ENCODE measurements around the gene IFNL1.
"Not testable (repeated sequence)": the region's sequence is repeated elsewhere in the genome, so short reads cannot be mapped to it uniquely, and the experiment has no call there.

IFNL1 gene

DNA sequence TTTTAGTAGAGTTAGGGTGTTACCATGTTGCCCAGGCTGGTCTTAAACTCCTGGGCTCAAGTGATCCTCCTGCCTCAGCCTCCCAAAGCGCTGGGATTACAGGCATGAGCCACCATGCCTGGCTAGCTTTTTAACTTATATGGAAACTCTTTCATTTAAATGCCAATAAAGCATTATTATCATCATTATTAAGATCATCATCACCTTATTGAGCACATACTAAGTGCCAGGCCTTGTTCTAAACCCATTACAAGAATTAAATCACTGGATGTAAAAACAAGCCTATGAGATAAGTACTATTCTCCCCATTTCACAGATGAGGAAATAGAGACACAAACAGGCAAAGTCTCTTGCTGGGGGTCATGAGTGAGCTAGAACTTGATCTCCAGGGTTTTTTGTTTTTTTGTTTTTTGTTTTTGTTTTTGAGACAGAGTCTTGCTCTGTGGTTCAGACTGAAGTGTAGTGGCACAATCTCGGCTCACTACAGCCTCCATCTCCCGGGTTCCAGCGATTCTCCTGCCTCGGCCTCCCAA lies 38.3 kb downstream of the IFNL1 start:
- DNase-seq, result no peak

DNA sequence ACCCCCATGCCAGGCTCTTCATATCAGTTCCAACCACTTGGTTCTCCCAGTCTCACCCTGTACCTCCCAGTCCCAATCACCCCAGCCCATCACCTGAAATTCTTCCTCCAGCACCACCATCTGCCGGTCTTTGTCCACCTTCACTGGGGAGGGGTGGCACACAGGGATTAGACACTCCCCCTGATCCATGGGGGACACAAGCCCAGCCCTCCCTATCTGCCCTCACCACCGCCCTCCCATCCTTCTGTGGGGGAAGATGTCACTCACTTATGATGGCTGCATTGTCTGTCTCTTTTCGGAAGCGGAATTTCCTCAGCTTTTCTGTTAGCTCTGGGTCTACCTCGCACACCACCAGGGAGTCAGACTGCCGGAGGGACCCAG lies 39.0 kb downstream of the IFNL1 start:
- DNase-seq, result no peak

DNA sequence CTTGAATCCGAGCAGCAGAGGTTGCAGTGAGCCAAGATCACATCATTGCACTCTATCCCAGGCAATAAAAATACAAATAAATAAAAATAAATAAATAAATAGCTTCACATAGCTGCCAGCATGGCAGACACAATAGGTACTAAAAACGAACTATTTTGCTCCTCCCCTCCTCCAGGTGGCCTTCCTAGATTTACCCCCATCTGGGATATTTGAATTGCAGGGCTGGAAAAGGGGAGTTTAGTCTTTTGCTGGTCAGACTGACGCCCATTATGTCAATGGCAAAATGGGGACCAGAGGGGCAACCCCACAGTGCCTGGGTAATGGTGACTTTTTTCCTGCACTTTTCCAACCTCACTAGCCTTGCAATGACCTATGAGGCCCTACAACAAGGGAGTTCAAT lies 40.3 kb downstream of the IFNL1 start:
- DNase-seq, result no peak

DNA sequence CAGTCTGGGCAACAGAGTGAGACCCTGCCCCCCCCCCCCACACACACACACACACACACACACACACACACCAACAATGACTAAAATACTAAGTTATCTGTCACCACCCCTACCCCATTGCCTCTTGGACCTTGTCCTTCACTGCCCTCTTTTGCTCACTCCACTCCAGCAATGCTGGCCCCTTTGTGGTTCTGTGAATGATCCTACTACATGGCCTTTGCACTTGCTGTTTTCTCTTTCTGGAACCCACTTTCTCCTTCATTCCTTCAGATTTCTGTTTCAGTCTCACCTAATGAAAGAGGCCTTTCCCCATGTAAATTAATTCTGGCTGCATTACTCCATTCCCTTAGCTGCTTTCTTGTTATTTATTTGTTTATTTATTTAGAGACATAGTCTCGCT lies 43.5 kb downstream of the IFNL1 start:
- no peak for DNase-seq

DNA sequence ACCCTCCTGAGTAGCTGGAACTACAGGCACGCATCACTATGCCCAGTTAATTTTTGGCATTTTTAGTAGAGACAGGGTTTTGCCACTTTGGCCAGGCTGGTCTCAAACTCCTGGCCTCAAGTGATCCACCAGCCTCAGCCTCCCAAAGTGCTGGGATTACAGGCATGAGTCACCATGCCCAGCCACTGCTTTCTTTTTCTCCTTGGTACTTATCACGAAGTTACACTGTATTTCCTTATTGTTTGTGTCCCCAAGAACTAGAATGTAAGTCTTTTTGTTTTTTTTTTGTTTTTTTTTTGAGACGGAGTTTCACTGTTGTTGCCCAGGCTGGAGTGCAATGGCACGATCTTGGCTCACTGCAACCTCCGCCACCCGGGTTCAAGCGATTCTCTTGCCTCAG lies 43.9 kb downstream of the IFNL1 start:
- not testable (repeated sequence) for DNase-seq

DNA sequence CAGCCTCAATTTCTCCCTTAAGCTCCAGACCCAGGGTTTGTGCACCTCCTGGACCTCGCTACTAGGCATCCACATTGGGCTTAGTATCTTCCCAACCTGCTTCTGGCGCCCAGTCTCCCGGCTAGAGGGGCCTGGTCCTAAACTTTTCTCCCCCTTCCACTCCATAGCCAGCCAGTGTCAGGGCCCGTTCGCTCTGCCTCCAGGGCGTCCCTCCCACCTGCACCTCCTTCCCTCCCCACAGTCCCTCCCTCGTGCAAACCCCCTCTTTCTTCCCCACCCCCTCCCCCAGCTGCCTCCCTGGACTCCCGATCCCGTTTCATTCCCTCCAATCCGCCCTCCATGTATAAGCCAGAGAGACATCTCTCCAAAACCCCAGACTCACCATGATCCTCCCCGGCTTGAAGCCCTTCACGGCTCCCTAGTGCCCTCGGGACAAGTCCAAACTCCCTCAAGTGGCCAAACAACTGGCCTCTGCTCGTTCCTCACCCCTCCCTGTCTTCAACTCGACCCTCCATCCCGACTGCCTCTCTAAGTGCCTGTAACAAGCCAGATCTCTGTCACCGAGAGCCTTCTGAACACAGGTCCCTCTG lies 45.0 kb downstream of the IFNL1 start:
- DNase-seq, result peak; percentile 20

DNA sequence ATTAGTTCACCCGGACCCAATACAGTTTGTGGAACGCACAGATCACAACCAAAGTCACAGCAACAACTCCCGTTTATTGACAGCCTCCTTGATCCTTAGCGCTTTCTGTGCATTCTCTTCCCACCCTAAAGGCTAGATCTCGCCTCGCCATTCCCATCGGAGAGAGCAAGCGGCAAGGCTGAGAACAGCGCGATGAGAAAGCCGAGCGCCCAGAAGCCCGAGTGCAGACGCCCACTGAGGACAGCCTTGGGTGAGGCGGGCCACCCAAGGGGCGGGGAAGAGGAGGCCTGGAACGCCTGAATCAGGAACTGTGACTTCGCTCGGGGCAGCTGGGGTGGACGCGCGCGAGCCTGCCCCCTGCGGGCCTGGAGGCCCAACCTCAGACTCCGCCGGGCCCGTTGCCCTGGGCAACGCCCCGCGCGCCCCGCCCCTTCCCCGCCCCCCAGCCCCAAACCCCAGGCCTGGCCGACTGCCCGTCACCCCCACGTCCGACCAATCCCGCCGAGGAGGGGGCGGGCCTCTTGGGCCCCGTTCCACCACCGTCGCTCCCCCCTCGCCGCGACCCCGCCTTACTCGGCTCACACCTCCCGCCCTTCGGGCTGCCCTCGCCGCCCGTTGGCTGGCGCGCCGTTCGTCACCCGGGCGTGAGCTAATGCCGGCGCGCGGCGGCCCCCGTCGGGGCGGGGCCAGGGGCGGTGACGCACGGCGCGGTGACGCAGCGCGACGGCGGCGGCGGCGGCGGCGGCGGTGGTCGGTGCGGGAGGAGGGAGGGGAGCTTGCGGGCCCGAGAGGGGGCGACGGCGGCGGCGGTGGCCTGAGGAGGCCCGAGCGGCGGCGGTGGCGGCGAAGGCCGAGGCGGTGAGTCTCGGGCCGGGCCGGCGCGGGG lies 45.8 kb downstream of the IFNL1 start, which contains the start of gene SAMD4B:
SAMD4B (plus strand) TSS at position 703 of the 886 bp plus-strand sequence. CDS start 14,473 bp downstream, outside the sequence.
- peak; percentile 97 for DNase-seq

DNA sequence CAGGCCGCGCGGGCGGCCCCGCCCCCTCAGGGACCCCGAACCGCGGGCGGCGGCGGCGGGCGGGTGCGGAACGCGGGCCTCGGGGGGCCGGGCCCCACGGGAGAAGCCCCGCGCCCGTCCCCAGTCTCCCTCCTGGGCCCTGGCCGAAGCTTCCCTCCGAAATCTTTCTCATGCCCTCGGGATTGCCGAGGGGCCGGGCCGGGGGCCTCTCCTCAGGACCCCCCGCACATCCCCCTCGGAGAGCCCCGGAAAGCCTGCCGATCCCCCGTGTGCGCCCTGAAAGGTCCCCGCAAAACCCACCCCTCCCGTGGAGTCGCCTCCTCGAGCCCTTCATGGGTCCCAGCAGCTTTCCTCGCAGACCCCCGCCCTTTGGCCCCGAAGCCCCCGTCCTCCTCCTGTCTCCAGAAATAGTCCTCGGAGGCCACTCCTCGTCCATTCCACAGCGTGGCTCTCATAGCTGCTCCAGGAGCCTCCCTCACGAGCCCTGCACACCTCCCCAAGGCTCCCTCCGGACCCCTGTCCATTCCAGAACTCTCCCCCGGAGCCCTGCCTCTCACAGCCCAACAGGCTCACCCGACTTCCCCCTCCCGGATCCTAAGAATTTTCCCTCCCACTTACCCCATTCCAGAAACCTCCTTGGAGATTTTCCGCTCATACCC lies 46.6 kb downstream of the IFNL1 start:
- DNase-seq, result no peak

DNA sequence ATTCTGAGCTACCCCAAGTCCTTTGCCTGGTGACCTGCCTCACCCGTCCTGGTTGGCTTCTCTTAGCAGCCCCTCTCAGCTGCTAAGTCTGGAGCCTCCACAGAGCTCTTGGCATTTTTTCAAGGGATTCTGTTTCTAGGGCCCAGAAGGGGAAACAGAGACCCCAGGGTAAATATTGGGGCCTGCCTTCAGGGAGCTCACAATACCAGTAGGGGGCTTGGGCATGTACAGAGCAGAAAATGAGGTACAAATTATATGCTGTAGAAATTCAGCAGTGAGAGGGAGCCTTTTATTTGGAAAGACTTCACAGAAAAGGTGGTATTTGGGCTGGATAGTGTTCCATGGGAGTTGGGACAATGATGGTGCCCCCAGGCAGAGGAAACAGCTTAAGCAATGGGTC lies 49.7 kb downstream of the IFNL1 start:
- no peak for DNase-seq

DNA sequence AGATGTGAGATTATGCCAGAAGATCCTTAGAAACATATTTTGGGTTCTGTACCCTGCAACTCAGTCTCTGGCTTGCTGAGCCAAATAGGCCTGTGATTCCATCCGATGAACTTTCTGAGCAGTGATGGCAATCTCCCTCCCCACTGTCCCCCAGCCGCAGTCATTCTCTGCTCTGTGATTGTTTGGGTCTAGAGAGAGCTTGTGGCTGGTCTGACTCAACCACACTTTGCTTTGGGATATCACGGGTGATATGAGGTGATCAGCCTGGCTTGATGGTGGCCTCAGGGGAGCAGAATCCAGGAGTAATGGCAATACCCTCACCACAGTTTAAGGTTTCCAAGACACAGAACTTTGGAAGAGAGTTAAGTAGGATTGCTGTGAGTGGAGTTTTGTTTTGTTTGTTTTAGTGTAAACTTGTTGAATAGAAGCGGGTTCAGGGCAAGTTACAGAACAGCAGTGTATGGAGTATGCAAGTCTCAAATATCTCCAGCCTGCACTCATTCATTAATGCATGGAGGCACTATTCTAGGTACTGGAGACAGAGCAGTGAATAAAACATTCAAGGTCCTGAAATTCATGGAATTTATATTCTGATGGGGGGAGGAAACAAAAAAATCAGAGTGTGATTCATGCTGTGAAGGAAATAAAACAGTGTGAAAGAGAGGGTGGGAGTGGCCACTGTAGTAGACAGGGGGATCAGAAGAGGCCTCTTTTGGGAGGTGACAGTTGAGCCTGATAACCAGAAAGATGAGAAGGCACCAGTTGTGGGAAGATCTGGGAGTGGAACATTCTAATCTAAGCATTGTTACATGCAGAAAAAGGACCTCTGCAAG lies 51.3 kb downstream of the IFNL1 start:
- DNase-seq, result no peak
